ENCODE data around the gene SACS. TPM values are rescaled to one million over a fixed set of nuclear protein-coding genes. Genes with fewer than 3 reads are reported as not detected.

Gene SACS
- total and polyA plus RNA-seq, 2 donors (not counting 3 experiments of a cell fraction or from before 2014, with no cell fraction given): 14.8 to 72.7 TPM

DNA sequence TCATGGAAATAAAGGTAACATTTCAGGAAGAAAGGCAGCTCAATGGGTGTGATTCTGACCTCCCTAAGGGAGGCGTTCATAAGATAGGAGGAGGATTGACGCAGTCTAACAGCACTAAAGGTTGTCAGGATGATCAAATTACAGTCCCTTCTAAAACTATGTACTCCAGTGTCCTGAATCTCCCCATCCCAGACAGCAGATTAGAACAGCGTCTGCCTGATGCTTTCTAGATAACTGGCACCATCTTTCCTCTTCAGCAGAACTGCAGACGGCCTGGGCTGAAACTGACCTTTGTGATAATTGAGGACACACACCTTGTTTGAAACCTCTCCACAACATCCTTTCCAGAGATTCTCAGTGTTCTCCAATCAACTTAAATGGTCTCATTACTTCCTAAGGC is 25.5 kb upstream of the SACS start:
- Histone ChIP-seq H4K20me1 (replicated peaks; ENCODE audit: control insufficient read depth, extremely low read depth, insufficient read depth, low read length) (no peaks in the 10 kb centered on the region), H3K4me1 (ENCODE audit: control insufficient read depth, extremely low read depth, insufficient read depth, low read length) (no peaks in the 10 kb centered on the region), H3K4me2 (ENCODE audit: insufficient read depth, low read length) (no peak overlapping the region), H2AFZ (ENCODE audit: low read depth, low read length) (no peak overlapping the region), H3K79me2 (ENCODE audit: control insufficient read depth, insufficient read depth, low read length) (no peaks in the 10 kb centered on the region), H3K27me3 (ENCODE audit: control insufficient read depth in 2 of 2, insufficient read depth in 2 of 2, low read length in 2 of 2) (peaks cover 0 to 3% of the 10 kb centered on the region in 2 experiments), H3K9ac (replicated peaks; ENCODE audit: extremely low read depth, insufficient read depth, low read length) (no peak overlapping the region), H3K4me3 (replicated peaks in 1 of 3; ENCODE audit: insufficient read depth in 1 of 3, low read depth in 1 of 3, low read length in 3 of 3) (no peak overlapping the region), H3K36me3 (ENCODE audit: control insufficient read depth in 2 of 2, extremely low read depth in 1 of 2, insufficient read depth in 2 of 2, low read length in 2 of 2) (no peaks in the 10 kb centered on the region), H3K9me3 (replicated peaks; ENCODE audit: control insufficient read depth, insufficient read depth, low read length) (no peaks in the 10 kb centered on the region), H3K27ac (ENCODE audit: insufficient read depth, low read depth, low read length) (no peak overlapping the region), H3K9me1 (replicated peaks; ENCODE audit: control insufficient read depth, extremely low read depth, insufficient read depth, low read length) (no peaks in the 10 kb centered on the region)
- FAIRE-seq (no peak), DNase-seq (ENCODE audit: low read depth, low spot score) (no peak)
- CTCF ChIA-PET: interaction anchor here (1.8 kb wide), 1 partner anchor 249 kb away, joined by 6 read pairs; no protein-coding TSS in a partner anchor
- intact Hi-C loops (cut with micrococcal nuclease) (no loop called here), dilution Hi-C loops (cut with MboI; ENCODE audit: extremely low pct_ligation_motif_present, low sequenced_read_pairs) (no loop called here)
- no peak for TF ChIP-seq POLR2A (IDR thresholded peaks at IDR 0.05; ENCODE audit: low read depth, low read length)
- no peak for TF ChIP-seq MYC (IDR thresholded peaks at IDR 0.05; ENCODE audit: low read depth, low read length)
- no peak for TF ChIP-seq POLR2AphosphoS5 (IDR thresholded peaks at IDR 0.05; ENCODE audit: insufficient read depth, low read depth, low read length)
- no peak for TF ChIP-seq JUN (IDR thresholded peaks at IDR 0.05; ENCODE audit: borderline replicate concordance, insufficient read depth, insufficient read length, low read depth)
- TF ChIP-seq, protein P1, sequence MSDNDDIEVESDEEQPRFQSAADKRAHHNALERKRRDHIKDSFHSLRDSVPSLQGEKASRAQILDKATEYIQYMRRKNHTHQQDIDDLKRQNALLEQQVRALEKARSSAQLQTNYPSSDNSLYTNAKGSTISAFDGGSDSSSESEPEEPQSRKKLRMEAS (IDR thresholded peaks at IDR 0.05; ENCODE audit: insufficient read depth, insufficient read length): no peak
- TF ChIP-seq, protein P2, sequence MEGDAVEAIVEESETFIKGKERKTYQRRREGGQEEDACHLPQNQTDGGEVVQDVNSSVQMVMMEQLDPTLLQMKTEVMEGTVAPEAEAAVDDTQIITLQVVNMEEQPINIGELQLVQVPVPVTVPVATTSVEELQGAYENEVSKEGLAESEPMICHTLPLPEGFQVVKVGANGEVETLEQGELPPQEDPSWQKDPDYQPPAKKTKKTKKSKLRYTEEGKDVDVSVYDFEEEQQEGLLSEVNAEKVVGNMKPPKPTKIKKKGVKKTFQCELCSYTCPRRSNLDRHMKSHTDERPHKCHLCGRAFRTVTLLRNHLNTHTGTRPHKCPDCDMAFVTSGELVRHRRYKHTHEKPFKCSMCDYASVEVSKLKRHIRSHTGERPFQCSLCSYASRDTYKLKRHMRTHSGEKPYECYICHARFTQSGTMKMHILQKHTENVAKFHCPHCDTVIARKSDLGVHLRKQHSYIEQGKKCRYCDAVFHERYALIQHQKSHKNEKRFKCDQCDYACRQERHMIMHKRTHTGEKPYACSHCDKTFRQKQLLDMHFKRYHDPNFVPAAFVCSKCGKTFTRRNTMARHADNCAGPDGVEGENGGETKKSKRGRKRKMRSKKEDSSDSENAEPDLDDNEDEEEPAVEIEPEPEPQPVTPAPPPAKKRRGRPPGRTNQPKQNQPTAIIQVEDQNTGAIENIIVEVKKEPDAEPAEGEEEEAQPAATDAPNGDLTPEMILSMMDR (IDR thresholded peaks at IDR 0.05; ENCODE audit: extremely low read depth in 1 of 2, insufficient read depth in 1 of 2, low read depth in 1 of 2, low read length in 2 of 2): no peak
- no peak for TF ChIP-seq GATA2 (IDR thresholded peaks at IDR 0.05; ENCODE audit: insufficient read depth, insufficient read length, low read depth, low read length)
- no peak for TF ChIP-seq FOS (IDR thresholded peaks at IDR 0.05; ENCODE audit: borderline replicate concordance, insufficient read depth, low read length)
- TF ChIP-seq EZH2 (IDR thresholded peaks at IDR 0.05; ENCODE audit: borderline replicate concordance, low read depth, low read length, severe bottlenecking): no peak
- BruUV-seq (replicated peaks): no TSS peak
- POLR2A ChIA-PET: no interaction called here
